ENCODE measurements around the gene DEDD. TPM values are rescaled to one million over a fixed set of nuclear protein-coding genes. Genes with fewer than 3 reads are reported as not detected.
A peak's percentile ranks its signal among the peaks of the same experiment; 100 is the strongest.

The DEDD gene
- total and polyA plus RNA-seq, 2 of the 13 experiments (the other 11 are each of a cell fraction or from before 2014, with no cell fraction given) = 12.6 to 27.8 TPM

DNA sequence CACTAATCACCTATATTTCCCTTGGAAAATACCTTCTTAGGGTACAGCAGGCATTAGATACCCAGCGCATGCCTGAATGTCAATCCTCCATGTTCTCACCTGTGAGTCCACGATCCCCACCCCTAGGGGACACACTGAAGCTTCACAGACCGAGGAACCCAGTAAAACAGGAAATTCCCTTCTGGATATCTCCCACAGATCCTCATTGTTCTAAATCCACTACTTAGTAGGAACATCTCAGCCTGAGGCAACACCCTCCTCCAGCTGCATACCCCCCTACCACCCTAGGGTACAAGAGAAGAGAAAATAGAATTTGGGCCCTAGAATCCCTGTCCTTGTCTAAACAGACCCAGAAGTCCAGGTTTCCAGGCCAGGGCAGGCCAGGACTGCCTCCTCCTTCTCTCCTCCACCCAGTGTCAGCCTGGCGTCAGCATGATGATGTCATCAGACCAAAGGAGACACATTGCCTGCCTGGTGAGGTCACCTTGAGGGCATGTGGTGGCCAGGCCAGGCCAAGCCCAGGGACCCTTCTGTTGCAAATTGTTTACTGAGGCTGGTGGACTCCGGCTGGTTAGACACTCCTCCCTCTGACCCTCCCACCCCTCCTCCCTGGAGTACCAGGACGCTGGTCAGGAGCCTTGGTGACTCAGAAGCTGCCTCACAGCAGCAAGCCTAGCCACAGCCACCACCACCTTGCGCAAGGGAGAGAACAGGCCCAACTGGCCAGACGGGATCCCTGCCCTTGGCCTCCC is 49.3 kb downstream of the DEDD start (continued):
- TF ChIP-seq, protein P1, sequence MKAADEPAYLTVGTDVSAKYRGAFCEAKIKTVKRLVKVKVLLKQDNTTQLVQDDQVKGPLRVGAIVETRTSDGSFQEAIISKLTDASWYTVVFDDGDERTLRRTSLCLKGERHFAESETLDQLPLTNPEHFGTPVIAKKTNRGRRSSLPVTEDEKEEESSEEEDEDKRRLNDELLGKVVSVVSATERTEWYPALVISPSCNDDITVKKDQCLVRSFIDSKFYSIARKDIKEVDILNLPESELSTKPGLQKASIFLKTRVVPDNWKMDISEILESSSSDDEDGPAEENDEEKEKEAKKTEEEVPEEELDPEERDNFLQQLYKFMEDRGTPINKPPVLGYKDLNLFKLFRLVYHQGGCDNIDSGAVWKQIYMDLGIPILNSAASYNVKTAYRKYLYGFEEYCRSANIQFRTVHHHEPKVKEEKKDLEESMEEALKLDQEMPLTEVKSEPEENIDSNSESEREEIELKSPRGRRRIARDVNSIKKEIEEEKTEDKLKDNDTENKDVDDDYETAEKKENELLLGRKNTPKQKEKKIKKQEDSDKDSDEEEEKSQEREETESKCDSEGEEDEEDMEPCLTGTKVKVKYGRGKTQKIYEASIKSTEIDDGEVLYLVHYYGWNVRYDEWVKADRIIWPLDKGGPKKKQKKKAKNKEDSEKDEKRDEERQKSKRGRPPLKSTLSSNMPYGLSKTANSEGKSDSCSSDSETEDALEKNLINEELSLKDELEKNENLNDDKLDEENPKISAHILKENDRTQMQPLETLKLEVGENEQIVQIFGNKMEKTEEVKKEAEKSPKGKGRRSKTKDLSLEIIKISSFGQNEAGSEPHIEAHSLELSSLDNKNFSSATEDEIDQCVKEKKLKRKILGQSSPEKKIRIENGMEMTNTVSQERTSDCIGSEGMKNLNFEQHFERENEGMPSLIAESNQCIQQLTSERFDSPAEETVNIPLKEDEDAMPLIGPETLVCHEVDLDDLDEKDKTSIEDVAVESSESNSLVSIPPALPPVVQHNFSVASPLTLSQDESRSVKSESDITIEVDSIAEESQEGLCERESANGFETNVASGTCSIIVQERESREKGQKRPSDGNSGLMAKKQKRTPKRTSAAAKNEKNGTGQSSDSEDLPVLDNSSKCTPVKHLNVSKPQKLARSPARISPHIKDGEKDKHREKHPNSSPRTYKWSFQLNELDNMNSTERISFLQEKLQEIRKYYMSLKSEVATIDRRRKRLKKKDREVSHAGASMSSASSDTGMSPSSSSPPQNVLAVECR (CRISPR knock-in tag; IDR thresholded peaks at IDR 0.05; ENCODE audit: borderline replicate concordance) = 0 out of 2 replicates have a peak, but pooled peaks have one; percentile 6
- TF ChIP-seq RARA (CRISPR knock-in tag; IDR thresholded peaks at IDR 0.05) (peak; percentile 74), ZFP90 (CRISPR knock-in tag; IDR thresholded peaks at IDR 0.05; ENCODE audit: borderline replicate concordance) (no peak), HNF4A (CRISPR knock-in tag; IDR thresholded peaks at IDR 0.05) (peak; percentile 19; the same call in 1 of the 2 replicates), ZNF263 (CRISPR knock-in tag; IDR thresholded peaks at IDR 0.05) (peak; percentile 98), RXRA (CRISPR knock-in tag; IDR thresholded peaks at IDR 0.05) (peak; percentile 59; the same call in 1 of the 2 replicates), ZMYM3 (CRISPR knock-in tag; IDR thresholded peaks at IDR 0.05) (no peak), IRX3 (CRISPR knock-in tag; IDR thresholded peaks at IDR 0.05; ENCODE audit: borderline replicate concordance, low read depth) (no peak)
- TF ChIP-seq, protein P2, sequence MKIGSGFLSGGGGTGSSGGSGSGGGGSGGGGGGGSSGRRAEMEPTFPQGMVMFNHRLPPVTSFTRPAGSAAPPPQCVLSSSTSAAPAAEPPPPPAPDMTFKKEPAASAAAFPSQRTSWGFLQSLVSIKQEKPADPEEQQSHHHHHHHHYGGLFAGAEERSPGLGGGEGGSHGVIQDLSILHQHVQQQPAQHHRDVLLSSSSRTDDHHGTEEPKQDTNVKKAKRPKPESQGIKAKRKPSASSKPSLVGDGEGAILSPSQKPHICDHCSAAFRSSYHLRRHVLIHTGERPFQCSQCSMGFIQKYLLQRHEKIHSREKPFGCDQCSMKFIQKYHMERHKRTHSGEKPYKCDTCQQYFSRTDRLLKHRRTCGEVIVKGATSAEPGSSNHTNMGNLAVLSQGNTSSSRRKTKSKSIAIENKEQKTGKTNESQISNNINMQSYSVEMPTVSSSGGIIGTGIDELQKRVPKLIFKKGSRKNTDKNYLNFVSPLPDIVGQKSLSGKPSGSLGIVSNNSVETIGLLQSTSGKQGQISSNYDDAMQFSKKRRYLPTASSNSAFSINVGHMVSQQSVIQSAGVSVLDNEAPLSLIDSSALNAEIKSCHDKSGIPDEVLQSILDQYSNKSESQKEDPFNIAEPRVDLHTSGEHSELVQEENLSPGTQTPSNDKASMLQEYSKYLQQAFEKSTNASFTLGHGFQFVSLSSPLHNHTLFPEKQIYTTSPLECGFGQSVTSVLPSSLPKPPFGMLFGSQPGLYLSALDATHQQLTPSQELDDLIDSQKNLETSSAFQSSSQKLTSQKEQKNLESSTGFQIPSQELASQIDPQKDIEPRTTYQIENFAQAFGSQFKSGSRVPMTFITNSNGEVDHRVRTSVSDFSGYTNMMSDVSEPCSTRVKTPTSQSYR (CRISPR knock-in tag; IDR thresholded peaks at IDR 0.05; ENCODE audit: borderline replicate concordance) = peak; percentile 34; the same call in 1 of the 2 replicates
- TF ChIP-seq, protein P3, sequence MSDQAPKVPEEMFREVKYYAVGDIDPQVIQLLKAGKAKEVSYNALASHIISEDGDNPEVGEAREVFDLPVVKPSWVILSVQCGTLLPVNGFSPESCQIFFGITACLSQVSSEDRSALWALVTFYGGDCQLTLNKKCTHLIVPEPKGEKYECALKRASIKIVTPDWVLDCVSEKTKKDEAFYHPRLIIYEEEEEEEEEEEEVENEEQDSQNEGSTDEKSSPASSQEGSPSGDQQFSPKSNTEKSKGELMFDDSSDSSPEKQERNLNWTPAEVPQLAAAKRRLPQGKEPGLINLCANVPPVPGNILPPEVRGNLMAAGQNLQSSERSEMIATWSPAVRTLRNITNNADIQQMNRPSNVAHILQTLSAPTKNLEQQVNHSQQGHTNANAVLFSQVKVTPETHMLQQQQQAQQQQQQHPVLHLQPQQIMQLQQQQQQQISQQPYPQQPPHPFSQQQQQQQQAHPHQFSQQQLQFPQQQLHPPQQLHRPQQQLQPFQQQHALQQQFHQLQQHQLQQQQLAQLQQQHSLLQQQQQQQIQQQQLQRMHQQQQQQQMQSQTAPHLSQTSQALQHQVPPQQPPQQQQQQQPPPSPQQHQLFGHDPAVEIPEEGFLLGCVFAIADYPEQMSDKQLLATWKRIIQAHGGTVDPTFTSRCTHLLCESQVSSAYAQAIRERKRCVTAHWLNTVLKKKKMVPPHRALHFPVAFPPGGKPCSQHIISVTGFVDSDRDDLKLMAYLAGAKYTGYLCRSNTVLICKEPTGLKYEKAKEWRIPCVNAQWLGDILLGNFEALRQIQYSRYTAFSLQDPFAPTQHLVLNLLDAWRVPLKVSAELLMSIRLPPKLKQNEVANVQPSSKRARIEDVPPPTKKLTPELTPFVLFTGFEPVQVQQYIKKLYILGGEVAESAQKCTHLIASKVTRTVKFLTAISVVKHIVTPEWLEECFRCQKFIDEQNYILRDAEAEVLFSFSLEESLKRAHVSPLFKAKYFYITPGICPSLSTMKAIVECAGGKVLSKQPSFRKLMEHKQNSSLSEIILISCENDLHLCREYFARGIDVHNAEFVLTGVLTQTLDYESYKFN (CRISPR knock-in tag; conservative IDR thresholded peaks at IDR 0.05) = peak; percentile 47; the same call in 1 of the 2 replicates
- TF ChIP-seq, protein P4, sequence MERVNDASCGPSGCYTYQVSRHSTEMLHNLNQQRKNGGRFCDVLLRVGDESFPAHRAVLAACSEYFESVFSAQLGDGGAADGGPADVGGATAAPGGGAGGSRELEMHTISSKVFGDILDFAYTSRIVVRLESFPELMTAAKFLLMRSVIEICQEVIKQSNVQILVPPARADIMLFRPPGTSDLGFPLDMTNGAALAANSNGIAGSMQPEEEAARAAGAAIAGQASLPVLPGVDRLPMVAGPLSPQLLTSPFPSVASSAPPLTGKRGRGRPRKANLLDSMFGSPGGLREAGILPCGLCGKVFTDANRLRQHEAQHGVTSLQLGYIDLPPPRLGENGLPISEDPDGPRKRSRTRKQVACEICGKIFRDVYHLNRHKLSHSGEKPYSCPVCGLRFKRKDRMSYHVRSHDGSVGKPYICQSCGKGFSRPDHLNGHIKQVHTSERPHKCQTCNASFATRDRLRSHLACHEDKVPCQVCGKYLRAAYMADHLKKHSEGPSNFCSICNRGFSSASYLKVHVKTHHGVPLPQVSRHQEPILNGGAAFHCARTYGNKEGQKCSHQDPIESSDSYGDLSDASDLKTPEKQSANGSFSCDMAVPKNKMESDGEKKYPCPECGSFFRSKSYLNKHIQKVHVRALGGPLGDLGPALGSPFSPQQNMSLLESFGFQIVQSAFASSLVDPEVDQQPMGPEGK (CRISPR knock-in tag; IDR thresholded peaks at IDR 0.05) = peak; percentile 57
- TF ChIP-seq, protein P5, sequence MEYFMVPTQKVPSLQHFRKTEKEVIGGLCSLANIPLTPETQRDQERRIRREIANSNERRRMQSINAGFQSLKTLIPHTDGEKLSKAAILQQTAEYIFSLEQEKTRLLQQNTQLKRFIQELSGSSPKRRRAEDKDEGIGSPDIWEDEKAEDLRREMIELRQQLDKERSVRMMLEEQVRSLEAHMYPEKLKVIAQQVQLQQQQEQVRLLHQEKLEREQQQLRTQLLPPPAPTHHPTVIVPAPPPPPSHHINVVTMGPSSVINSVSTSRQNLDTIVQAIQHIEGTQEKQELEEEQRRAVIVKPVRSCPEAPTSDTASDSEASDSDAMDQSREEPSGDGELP (IDR thresholded peaks at IDR 0.05; ENCODE audit: borderline replicate concordance, low read depth) = 0 out of 2 replicates have a peak, but pooled peaks have one; percentile 23

Measured in HepG2 (cell line).